Measurements from ENCODE around the gene GNAT1.

Gene GNAT1

DNA sequence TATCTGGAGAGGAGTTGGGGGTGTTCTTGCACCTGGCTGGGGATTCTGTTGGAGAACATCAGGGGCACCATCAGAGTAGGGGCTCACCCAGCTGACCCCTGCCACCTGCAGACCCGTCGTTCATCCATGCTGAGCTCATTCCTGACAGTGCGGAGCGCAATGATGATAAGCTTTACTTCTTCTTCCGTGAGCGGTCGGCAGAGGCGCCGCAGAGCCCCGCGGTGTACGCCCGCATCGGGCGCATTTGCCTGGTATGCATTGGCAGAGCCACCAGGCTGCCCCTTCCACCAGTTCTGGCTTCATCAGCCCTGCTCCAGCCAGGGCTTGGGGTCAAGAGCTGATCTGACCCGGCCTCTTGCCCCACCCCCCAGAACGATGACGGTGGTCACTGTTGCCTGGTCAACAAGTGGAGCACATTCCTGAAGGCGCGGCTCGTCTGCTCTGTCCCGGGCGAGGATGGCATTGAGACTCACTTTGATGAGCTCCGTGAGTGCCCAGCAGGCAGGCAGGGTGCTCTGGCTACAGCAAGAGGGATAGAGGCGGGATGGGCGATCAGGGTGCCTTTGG lies 8.8 kb upstream of the GNAT1 start:
- no peak for DNase-seq

DNA sequence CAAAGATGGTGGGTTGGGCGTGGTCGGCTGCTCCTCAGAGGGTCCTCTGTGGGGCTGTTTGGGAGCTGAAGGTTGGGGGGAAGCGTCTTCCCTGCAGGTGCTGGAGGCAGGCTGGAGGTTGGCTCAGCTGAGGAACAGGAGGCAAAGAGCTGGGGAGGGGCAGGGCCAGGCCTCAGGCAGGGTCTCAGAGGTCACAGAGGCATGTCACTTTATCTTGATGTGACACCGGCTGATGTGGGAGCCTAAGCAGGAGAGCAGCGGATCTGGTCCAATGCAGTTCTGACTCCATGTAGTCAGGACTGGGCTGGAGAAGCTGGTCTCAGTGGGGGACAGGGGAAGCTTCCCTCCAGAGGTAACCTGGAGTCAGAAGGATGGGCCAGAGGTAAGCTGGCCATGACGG lies 7.7 kb upstream of the GNAT1 start:
- DNase-seq: no peak

DNA sequence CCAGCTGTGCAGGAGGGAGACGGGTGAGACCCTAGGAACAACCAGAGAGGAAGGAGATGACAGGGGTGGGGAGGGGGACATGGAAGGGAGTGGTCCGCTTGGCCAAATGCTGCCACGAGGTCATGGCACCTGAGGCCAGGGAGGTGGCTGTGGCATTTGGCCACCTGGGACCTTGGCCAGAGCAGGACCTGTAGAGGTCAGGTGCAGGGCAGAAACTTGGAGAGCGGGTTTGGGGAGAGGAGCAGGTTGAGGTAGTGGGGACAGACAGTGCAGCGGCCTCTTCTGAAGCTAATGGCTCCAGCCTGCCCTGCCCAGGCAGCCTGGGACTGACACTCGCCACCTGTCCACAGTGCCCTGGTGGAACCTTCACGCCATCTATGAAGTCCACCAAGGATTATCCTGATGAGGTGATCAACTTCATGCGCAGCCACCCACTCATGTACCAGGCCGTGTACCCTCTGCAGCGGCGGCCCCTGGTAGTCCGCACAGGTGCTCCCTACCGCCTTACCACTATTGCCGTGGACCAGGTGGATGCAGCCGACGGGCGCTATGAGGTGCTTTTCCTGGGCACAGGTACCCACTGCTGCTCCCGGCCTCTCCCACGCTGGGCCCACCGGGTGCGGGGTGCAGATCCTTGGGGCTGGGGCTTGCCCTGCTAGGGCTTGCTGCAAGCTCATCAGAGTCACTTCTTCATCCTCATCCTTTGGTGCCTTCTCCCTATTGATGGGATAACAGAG lies 7.0 kb upstream of the GNAT1 start:
- DNase-seq: no peak

DNA sequence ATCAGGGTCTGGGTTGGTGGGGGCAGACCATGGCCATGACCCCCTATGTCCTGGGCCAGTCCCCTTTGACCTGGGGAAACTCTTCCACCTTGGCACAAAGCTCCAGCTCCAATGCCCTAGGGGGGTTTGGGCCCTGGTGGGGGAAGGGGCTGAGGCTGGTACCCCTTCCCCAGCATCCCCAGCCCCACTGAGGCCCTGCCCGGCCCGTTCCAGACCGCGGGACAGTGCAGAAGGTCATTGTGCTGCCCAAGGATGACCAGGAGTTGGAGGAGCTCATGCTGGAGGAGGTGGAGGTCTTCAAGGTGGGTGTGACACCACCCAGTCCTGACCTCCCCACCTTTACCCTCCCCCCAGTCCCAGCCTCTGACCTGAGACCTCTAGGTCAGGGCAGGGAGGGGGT lies 6.2 kb upstream of the GNAT1 start:
- DNase-seq: no peak

DNA sequence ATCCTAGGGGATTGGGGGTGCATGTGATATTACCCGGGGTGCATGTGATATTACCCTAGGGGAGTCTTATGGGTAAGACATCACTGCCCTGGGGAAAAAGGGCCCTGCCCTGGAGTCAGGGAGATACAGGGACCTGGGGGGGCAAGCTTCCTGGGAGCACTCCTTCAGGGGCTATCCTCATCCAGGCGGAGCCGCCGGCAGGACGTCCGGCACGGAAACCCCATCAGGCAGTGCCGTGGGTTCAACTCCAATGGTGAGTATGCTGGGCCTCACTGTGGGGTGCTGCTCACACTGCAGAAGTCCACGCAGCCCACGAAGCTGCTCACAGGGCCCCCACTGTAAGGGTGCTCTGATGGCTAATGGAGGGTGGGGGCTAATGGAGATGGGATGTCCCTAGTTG lies 5.3 kb upstream of the GNAT1 start:
- DNase-seq: no peak

DNA sequence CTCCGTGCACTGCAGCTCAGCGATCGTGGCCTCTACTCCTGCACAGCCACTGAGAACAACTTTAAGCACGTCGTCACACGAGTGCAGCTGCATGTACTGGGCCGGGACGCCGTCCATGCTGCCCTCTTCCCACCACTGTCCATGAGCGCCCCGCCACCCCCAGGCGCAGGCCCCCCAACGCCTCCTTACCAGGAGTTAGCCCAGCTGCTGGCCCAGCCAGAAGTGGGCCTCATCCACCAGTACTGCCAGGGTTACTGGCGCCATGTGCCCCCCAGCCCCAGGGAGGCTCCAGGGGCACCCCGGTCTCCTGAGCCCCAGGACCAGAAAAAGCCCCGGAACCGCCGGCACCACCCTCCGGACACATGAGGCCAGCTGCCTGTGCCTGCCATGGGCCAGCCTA lies 3.7 kb upstream of the GNAT1 start:
- no peak for DNase-seq

DNA sequence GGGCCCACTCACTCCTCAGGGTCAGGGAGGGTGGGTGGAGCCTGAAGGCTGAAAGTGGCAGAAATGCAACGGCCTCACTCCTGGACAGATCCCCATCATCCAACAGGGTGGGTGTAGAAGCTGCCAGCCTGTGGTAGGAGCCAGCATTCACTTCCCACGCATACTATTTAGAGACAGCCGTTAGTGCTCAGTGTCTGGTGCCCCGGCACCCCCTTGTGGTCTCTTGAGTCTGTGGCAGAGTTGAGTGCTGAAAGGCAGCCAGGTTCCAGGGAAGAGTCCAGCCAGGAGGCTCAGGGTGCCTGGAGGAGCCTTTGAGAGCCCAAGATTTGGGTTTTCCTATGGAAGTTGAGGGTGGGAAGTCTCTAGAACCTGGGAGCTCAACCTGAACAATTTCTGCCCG lies 2.1 kb upstream of the GNAT1 start:
- DNase-seq: peak; percentile 65

DNA sequence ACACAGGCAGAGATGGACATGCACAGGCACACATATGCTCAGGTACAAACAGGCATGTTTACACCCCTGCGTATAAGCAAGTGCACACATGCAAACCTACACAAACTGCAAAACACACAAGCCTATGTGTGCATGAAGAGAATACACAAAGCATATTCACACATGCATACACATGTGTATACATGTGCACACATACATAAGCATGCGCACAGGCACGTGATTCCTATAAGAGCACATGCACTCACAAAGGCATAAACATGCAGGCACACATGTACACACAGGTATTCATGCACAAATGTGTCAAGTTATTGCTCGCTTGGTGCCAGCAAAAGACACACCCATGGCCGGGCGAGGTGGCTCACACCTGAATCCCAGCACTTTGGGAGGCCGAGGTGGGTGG lies 1.4 kb upstream of the GNAT1 start:
- DNase-seq: no peak

DNA sequence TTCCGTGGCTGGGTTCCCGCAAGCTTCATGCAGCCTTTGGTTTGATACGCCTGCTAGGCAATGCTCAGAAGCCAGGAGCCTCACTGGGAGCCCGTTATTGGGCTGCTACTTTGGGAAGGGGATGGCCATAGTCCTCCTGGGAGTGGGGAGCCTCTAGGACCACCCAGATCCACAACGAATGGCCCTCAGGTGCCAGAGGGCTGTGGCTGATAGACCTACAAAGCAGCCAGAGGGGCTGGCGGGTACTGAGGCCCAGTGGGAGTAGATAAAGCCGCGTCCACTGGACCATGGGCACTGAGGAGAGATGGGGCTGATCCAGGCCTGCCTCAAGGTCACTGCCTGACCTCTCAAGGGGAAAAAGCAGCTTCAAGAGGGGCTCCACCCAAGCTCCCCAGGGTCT lies 714 bp downstream of the GNAT1 start:
- DNase-seq: no peak

DNA sequence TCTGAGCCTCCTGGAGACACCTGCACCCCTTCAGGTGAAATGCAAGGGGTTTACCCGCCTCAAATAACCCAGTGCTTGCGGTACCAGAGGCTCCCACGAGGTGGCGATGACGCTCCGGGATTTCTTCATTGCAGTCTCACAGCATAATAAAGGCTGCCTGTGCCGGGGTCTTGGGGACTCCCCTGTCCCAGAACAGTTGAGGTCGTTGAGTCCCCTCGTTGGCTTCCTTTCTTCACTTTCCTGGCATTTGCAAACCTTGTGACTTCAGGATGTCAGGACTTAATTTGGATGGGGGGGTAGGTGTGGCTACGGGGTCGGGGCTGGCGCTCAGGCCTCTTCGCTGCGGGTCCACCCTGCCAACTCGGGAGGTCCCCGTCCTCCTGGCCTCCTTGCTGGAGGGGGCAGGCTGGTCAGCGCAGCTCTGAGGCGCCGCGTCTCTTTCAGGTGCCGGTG lies 1.3 kb downstream of the GNAT1 start:
- peak; percentile 84 for DNase-seq

DNA sequence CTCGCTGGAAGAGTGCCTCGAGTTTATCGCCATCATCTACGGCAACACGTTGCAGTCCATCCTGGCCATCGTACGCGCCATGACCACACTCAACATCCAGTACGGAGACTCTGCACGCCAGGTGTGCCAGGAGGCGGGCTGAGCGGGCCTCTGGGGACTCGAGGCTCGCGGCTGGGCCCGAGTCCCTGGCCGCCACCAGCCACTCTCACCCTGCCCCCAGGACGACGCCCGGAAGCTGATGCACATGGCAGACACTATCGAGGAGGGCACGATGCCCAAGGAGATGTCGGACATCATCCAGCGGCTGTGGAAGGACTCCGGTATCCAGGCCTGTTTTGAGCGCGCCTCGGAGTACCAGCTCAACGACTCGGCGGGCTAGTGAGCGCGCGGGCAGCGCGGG lies 1.9 kb downstream of the GNAT1 start:
- DNase-seq: no peak

DNA sequence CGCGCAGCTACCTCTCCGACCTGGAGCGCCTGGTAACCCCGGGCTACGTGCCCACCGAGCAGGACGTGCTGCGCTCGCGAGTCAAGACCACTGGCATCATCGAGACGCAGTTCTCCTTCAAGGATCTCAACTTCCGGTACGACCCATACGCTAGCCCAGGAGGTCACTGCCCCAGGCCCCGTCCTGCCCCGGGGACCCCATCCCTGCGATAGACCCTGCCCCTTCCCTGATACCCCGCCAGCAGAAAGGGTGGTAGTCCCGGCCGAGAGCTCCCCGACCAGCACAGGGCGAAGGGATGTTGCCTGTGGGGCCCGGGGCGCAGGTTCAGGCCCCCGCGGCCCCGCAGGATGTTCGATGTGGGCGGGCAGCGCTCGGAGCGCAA lies 2.3 kb downstream of the GNAT1 start:
- DNase-seq: no peak

DNA sequence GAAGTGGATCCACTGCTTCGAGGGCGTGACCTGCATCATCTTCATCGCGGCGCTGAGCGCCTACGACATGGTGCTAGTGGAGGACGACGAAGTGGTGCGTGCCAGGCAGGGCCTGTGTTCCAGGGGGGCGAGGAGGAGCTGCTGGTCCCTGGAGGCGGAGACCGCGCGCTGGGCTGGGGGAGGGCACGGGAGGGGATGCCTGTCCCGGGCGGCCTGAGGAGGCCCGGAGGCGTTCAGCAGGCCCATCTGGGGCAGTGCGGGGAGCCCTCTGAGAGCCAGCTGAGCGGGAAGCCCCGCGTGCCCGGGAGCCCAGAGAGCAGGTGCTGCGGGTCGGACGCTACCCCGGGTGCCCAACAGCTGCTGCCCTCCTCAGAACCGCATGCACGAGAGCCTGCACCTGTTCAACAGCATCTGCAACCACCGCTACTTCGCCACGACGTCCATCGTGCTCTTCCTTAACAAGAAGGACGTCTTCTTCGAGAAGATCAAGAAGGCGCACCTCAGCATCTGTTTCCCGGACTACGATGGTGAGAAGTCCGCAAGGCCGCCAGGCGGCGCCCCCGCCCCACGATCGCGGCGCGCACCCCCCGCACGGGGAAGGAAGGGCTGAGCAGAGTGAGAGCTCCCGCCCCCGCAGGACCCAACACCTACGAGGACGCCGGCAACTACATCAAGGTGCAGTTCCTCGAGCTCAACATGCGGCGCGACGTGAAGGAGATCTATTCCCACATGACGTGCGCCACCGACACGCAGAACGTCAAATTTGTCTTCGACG lies 2.9 kb downstream of the GNAT1 start:
- peak; percentile 80 for DNase-seq

DNA sequence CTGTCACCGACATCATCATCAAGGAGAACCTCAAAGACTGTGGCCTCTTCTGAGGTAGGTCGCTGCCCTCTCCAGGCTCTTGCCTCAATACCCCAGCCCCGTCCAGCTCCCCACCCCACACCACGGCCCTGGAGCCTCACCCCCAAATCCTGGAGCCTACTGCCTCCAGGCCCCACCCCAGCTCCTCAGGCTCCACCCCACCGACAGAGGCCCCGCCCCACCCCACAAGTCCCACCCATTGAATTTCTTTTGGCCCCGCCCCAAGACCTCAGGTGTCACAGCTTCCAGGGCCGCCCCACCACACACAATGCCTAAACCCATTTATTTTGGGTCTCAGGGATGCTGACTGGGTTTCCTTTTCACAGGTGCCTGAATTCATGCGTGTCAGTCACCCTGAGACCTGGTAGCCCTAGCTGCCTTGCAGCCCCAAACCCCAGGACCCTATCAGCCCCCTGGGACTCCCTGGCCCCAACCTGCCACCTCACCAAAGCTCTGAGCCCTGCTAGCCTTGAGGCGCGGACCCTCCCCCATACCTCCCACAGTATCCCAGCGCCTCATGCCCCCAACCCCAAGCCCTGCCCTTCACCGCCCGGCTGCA lies 3.6 kb downstream of the GNAT1 start:
- peak; percentile 44 for DNase-seq

DNA sequence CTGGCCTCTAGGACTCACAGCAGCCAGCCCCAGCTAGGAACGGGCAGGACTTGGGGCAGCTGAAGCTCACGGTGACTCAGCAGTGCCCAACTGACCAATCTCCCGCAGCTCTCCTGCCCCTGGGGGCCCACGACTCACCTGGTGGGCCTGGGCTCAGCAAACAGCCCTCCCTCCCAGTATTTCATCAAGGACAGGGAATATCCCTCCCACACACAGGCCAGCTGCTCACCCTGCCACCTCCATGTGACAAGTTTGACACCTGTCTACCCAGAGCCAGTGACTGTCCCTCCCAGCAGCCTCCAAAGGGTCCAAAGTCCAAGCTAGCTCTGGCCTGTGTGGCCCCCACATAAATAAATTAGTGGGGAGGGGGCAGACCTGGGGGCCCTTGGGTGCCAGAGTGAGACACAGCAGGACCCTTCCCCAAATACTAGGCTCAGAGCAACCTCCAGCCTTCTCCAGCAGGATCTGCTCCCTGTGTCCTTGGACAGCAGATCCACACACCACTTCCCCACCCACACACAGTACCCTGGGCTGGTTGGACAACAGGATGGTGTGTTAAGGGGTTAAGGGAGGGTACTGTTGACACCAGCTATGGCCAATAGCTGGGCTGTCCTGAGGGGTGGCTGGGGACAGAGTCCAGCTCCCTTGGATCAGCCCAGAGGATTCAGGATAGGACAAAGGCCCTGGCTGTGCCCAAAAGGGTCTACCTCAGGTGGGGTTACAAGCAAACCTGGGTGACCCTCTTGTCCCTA lies 4.3 kb downstream of the GNAT1 start:
- DNase-seq: no peak

DNA sequence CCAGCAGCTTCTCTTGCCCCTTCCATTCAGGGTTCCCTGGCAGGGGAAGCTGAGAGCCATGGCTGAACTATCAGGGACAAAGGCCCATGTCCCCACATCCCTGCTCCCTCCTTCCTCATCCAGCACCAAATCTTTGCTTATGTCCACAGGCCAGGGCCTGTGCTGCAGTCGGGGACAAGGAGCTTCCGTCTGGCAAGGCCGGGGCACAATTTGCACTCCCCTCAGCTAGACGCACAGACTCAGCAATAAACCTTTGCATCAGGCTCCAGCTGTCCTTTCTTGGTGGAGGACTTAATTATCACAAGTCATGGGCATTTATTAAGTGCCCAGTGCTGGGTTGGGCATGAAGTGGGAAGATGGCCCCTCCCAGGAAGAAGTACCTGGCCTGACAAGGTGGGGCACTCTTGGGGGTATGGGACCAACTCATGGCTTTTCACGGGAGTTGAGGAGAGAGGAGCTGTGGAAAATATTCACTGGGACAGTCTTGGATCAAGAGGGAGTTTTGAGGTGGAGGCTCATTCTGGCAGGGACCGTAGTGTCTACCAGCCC lies 4.9 kb downstream of the GNAT1 start:
- no peak for DNase-seq

DNA sequence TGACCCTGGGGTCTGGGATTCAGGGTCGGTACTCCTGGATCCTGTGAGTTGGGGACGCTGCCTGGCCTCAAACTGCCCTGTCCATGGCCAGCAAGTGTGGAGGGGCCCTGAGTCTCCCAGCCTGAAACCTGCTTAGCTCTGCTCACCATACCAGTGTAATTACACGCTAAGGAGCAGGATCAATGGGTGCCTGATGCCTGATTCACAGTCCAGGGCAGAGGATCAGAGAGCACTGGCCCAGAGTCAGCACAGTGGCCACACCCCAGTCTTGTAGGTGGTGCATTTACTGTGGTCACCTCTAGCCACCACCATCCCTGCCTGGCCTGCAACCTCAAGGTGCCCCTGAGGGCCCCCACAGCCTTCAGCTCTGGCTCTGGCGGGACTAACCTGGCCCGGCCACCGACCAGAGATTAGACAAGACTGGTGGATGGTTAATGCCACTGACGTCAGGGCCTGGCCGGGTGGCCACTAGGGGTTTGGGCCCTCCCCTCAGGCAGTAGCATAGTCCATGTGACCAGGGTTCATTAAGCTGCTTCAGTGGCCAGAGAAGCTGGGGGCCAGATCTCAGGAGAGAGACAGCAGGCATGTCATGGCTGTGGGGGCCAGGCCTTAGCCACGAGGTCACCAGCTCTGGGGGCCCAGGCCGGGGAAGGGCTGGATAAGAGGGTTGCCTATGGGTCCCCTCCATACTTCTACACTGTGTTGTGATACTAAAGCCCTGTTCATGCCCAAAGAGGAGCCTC lies 10.3 kb downstream of the GNAT1 start:
- DNase-seq: no peak

DNA sequence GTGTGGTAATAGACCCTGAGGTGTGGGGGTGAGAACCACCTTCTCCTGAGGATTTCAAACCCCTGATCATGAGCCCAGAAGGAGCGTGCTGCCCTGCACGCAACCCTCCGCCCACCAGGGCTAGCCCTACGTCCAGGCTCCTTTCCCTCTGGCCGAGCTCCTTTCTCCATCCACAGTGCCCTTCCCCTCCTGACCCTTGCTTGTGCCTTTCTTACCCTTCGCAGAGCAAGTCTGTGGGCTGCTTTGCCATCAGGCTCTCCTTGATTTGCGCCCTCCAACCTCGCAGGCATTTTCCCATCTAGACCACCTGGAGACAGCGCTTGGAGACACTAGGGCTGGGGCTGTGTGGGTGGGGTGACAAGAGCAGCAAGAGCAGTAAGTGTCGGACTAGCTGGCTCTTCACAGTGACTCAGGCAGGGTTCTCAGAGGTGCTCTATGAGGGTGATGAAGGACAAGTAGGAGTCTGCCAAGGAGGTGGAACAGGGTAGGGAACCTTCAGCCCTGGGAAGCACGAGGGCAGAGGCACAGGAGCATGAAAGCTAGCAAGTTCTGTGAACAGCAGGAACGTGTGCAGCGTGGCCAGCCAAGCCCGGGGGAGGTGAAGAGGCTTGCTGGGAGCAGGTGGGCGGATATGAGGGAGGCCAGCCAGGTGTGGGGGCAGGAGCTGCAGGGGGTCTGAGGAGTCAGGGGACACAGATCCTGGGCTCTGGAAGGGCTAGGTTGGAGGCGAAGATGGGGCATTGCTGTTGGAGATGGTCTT lies 11.1 kb downstream of the GNAT1 start:
- DNase-seq: no peak

DNA sequence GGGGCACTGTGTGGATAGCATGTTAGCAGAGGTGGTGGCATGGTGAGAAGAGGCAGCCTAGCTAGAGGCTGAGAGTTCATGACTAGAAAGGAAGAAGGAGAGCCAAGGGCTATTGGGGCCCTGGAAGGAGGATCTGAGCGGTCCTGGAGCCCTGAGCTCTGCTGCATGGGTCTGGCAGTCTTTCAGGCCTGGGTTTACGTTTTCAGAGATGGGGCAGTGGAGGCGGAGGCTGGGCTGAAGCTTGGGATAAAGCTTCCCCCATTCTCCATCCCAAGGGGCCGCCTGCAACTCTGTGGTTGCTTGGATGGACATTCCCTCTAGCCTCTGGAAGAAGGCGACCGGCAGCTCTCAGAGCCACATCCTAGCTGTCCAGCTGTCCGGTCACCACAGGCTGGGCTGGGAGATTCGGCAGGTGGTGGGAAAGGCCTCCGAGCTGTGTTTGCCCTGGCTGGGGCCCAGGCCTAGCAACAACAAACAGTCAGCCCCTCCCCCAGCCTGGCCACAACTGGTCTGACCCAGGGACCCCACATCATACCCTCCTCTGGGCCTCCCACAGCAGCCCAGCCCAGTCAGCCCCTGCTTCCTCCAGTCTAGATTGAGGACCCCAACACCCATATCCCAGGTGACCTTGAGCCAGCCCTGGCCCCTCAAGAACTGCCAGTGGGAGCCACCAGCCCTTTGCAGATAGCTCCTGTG lies 11.9 kb downstream of the GNAT1 start:
- no peak for DNase-seq
